GM21515 (cell line): ENCODE measurements around the gene UTP3.
"Not testable (repeated sequence)": the region's sequence is repeated elsewhere in the genome, so short reads cannot be mapped to it uniquely, and the experiment has no call there.

ENCODE experiments used
- ATAC-seq: cut with Tn5 transposase; IDR thresholded peaks from one replicate; pipeline ENCODE4 v1.9.1; 2021; ENCODE audit not compliant: unreplicated experiment

The UTP3 gene

GRCh38 chr4:70715097-70715496 lies 26.8 kb downstream of the UTP3 start:
- ATAC-seq: peak; percentile 6

- no peak for ATAC-seq
These were observed 30.7 kb downstream of the UTP3 start for GRCh38 chr4:70718811-70719604.

GRCh38 chr4:70721747-70722146 lies 33.4 kb downstream of the UTP3 start, which contains the start of gene RUFY3:
Gene RUFY3 (plus strand): TSS chr4:70721964. CDS start chr4:70722574, 610 bp downstream.
- ATAC-seq: no peak

GRCh38 chr4:70722199-70722791 lies 34.0 kb downstream of the UTP3 start:
- no peak for ATAC-seq

GRCh38 chr4:70724463-70724862 lies 36.1 kb downstream of the UTP3 start:
- no peak for ATAC-seq

- no peak for ATAC-seq
These were observed 37.3 kb downstream of the UTP3 start for GRCh38 chr4:70725633-70726032.

- ATAC-seq: not testable (repeated sequence)
These were observed 38.2 kb downstream of the UTP3 start for GRCh38 chr4:70726515-70726914.

- no peak for ATAC-seq
These were observed 39.8 kb downstream of the UTP3 start for GRCh38 chr4:70728091-70728490.

GRCh38 chr4:70732878-70733277 lies 44.5 kb downstream of the UTP3 start:
- not testable (repeated sequence) for ATAC-seq

GRCh38 chr4:70734168-70734954 lies 46.0 kb downstream of the UTP3 start:
- ATAC-seq: peak; percentile 89

GRCh38 chr4:70734971-70735370 lies 46.6 kb downstream of the UTP3 start:
- peak; percentile 2 for ATAC-seq

GRCh38 chr4:70735915-70736314 lies 47.6 kb downstream of the UTP3 start:
- ATAC-seq: not testable (repeated sequence)

- ATAC-seq: no peak
These were observed 48.7 kb downstream of the UTP3 start for GRCh38 chr4:70737006-70737405.

GRCh38 chr4:70737409-70737808 lies 49.1 kb downstream of the UTP3 start:
- ATAC-seq: no peak

- ATAC-seq: no peak
These were observed 51.4 kb downstream of the UTP3 start for GRCh38 chr4:70739496-70740337.
